Stimulated activated CD8-positive, alpha-beta memory T cell treated with anti-CD3 and anti-CD28 coated beads, Interleukin-4, amount 100 ng/mL, for 24 hours (primary cell): Measurements from ENCODE around the gene MOB2.

Source experiments
- DNase-seq: peaks from one replicate; pipeline ENCODE4 v3.0.0-alpha.2; 2020; ENCODE audit warnings: low read depth

MOB2 gene, protein sequence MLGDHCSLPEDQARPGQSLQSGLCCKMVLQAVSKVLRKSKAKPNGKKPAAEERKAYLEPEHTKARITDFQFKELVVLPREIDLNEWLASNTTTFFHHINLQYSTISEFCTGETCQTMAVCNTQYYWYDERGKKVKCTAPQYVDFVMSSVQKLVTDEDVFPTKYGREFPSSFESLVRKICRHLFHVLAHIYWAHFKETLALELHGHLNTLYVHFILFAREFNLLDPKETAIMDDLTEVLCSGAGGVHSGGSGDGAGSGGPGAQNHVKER

GRCh38 chr11:1486054-1486825 is at the start of gene MOB2:
MOB2 (minus strand) TSS chr11:1486779; CDS start chr11:1486556, 223 bp downstream.
- no peak for DNase-seq

DNA sequence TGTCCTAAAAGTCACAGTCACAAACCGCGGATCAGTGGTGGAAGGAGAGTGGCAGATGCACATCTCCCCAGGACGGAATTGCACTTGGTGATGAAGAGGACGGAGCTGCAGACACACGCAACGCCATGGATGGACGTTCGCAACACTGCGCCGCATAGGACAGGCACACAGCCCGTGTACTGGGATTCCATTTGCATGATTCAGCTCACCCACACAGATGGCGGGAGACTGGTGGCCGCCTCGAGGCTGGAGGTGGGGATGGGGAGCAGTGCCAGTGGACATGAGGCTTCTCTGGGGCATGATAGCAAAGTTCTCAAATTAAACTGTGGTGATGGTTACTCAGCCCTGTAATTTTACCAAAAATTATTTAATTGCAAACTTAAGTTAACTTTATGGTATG is 48.1 kb upstream of the MOB2 start:
- no peak for DNase-seq

GRCh38 chr11:1534171-1534570 is 47.6 kb upstream of the MOB2 start:
- no peak for DNase-seq

DNA sequence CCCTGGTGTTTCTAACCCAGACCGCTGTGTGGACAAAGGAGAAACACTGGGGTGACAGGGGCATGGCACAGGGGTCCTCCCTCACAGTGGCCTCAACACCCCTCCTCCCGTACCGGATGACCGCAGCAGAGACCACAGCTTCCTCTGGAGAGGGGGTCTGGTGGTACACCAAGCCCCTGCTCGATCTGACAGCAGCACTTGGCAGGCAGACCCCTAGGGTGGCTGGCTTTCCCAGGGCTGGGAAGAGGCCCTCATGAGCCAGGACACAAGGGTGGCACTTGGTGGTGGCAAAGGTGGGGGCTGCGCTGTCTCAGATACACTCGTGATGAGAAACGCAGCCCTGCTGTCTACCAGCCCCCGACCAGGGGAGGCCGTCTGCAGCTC is 46.8 kb upstream of the MOB2 start:
- no peak for DNase-seq

- no peak for DNase-seq
These were observed 46.2 kb upstream of the MOB2 start for GRCh38 chr11:1532606-1533341.

- DNase-seq: no peak
These were observed 45.5 kb upstream of the MOB2 start for GRCh38 chr11:1532014-1532586.

- no peak for DNase-seq
These were observed 45.0 kb upstream of the MOB2 start for GRCh38 chr11:1531449-1532013.

DNA sequence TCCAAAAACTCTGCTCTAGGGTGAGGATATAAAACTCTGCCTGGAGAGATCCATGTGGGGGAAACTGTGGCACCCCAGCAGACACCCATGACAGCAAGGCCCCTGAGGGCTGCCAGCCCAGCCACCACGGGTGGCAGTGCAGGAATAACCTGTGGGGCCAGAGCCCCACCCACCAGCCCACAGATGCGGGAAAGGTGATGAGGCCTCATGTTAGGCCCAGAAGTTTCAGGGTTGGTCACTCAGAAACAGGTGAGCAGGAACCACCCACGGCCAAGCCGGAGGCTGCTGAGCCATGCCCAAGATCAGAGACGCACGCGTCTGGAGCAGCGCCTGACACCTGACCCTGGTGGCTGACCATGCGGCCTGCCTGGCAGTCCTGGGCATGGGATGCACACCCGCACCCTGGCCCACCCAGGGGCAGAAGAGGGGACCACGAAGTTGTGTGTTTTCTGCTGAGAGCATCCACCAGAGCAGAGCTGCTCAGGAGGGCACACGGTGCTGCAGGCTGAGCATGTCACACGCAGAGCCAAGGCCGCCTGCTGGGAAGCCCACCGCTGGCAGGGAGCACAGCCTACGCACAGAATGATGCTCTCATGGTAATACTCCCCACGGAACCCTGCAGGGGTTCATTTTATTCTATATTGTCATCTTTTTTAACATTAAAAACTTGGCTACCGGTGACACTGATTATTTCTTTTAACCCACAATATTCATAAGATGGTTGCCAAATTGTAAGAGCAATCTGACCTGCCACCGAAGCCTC is 44.3 kb upstream of the MOB2 start:
- DNase-seq: no peak

- DNase-seq: no peak
These were observed 43.2 kb upstream of the MOB2 start for GRCh38 chr11:1529774-1530173.

DNA sequence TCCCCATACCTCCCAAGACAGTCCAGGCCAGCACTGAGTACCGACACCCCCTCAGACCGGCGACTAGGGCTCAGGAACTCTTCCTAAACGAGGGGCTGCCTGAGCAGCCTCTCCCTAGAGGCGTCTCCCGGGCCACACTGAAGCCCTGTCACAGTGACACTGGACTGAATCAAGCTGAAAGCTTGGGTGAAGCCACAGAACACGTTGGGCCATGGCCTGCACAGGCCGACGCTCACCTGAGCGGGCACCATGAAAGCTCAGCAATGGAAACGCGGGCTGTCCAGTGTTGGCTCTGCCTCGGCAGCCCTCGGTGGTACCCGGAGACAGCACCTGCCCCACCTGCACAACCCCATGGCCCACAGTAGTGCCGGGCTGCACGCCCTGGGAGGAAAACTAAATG is 42.7 kb upstream of the MOB2 start:
- DNase-seq: no peak

DNA sequence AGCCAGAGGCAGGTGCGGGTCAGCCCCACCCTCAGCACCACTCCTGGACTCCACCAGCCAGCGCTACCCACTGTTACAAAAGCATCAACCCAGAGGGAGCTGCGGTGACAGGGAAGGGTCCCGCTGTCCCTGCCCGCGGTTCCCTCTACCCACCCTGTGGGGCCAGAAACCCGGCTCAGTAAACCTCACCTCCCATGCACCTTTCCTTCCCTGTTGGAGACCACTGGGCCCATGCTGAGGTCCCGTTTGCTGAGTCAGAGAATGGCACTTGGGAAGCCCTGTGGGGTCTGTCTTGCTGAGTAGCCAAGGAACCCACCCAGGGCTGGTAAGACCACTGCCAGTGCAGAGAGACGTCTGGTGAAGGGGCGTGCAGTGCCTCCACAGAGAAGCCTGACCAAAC is 42.1 kb upstream of the MOB2 start:
- no peak for DNase-seq

DNA sequence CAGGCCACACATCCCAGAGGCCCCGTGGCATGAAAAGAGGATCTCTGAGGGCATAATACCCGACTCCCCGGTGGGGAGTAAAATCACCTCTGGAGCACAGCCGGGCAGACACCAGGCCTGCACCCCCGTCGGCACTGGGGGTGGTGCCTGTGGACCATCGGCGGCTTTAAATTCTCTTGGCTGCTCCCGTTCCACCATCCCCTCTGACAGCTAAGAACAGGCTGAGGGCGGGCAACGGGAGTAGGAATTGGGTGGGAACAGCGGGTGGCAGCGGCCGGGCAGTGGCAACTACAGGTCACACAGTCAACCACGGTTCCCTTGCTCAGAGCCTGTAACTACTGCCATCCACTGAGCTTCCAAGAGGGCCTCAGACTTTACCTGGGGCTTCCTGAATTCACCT is 40.2 kb upstream of the MOB2 start:
- DNase-seq: no peak

GRCh38 chr11:1523779-1524178 is 37.2 kb upstream of the MOB2 start:
- DNase-seq: no peak

GRCh38 chr11:1523077-1523476 is 36.5 kb upstream of the MOB2 start:
- no peak for DNase-seq

- DNase-seq: no peak
These were observed 35.5 kb upstream of the MOB2 start for GRCh38 chr11:1522081-1522424.

GRCh38 chr11:1521382-1522080 is 35.0 kb upstream of the MOB2 start:
- DNase-seq: no peak

- DNase-seq: no peak
These were observed 34.2 kb upstream of the MOB2 start for GRCh38 chr11:1520663-1521267.

- DNase-seq: no peak
These were observed 33.7 kb upstream of the MOB2 start for GRCh38 chr11:1520209-1520662.

DNA sequence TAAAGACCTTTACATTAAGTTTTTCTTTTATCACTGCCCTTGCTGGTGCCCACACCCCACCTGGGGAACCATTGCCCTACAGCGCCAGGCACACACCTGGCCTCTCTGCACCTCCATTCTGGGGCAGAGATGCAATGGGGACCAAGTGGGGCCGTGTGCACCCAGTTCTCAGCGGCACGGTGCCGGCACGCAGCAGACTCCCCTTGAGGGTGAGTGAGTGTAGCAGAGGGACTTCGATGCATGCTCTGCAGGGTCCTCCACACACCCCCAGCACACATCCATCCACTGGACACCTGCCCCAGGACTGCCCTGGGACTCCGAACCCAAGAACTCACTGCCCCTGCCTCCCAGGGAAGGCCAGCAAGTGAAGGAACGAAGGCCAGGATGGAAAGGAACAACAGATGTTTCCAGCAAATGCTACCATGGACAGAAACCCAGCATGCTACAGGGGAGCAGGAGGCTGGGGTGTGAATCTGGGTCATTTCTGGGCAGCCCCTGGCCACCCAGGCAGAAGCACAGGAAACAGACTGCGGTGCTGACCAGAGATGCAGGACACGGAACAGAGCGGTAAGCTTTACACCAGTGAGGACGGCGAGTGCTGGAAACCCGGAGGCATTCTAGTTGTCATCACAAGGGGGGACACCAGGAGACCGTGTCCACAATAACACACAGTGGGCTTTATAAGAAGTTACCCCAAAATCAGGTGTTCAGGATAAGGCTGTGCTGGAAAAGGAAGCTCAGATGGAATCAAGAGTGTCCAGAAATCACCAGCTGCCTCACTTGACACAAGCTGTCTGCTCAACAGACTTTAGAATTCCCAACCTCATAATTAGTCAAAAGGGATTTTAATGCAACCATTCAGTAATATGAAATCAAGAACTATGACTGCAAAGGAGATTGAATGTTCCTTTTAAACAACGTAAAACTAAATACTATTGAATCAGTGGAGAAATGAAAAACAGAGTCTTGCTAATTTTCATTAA is 32.7 kb upstream of the MOB2 start:
- DNase-seq: no peak
